ENCODE measurements around the gene ATP2C1.

GRCh38 chr3:131047582-131047981 is 153.7 kb downstream of the ATP2C1 start:
- no peak for TF ChIP-seq POLR2AphosphoS5 (IDR thresholded peaks at IDR 0.05; ENCODE audit: low read depth)
- TF ChIP-seq, protein P1, sequence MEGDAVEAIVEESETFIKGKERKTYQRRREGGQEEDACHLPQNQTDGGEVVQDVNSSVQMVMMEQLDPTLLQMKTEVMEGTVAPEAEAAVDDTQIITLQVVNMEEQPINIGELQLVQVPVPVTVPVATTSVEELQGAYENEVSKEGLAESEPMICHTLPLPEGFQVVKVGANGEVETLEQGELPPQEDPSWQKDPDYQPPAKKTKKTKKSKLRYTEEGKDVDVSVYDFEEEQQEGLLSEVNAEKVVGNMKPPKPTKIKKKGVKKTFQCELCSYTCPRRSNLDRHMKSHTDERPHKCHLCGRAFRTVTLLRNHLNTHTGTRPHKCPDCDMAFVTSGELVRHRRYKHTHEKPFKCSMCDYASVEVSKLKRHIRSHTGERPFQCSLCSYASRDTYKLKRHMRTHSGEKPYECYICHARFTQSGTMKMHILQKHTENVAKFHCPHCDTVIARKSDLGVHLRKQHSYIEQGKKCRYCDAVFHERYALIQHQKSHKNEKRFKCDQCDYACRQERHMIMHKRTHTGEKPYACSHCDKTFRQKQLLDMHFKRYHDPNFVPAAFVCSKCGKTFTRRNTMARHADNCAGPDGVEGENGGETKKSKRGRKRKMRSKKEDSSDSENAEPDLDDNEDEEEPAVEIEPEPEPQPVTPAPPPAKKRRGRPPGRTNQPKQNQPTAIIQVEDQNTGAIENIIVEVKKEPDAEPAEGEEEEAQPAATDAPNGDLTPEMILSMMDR (IDR thresholded peaks at IDR 0.05; ENCODE audit: insufficient read depth, low read length), result no peak
- TF ChIP-seq, protein P2, sequence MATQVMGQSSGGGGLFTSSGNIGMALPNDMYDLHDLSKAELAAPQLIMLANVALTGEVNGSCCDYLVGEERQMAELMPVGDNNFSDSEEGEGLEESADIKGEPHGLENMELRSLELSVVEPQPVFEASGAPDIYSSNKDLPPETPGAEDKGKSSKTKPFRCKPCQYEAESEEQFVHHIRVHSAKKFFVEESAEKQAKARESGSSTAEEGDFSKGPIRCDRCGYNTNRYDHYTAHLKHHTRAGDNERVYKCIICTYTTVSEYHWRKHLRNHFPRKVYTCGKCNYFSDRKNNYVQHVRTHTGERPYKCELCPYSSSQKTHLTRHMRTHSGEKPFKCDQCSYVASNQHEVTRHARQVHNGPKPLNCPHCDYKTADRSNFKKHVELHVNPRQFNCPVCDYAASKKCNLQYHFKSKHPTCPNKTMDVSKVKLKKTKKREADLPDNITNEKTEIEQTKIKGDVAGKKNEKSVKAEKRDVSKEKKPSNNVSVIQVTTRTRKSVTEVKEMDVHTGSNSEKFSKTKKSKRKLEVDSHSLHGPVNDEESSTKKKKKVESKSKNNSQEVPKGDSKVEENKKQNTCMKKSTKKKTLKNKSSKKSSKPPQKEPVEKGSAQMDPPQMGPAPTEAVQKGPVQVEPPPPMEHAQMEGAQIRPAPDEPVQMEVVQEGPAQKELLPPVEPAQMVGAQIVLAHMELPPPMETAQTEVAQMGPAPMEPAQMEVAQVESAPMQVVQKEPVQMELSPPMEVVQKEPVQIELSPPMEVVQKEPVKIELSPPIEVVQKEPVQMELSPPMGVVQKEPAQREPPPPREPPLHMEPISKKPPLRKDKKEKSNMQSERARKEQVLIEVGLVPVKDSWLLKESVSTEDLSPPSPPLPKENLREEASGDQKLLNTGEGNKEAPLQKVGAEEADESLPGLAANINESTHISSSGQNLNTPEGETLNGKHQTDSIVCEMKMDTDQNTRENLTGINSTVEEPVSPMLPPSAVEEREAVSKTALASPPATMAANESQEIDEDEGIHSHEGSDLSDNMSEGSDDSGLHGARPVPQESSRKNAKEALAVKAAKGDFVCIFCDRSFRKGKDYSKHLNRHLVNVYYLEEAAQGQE (IDR thresholded peaks at IDR 0.05; ENCODE audit: insufficient replicate concordance, low read depth), result no peak
- TF ChIP-seq GABPA (IDR thresholded peaks at IDR 0.05; ENCODE audit: low read depth), result no peak
